ENCODE data around the gene SASH1. TPM values are rescaled to one million over a fixed set of nuclear protein-coding genes. Genes with fewer than 3 reads are reported as not detected.

SASH1 gene
- total and polyA plus RNA-seq, 11 donors = 10.7 to 47.5 (median 28.2) TPM

DNA sequence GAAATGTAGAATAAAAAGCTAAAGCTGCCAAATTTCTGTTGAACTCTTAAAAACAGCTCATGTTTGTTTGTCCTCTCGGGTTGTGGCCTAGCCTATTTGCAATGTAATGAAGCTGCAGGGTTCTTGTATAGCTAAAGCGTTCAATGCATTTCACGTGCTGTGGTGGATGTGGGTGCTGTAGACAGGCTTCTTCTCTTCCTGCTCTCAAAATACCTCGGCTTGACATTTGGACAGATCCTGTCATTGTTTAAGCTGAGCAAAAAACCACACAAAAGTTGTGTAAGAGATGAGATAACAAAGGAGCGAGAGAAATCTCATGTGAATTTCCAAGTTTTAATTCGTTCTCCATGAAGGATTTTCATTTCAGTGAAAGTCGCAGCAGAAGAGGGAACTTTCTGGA is 207.9 kb downstream of the SASH1 start:
- 46 to 58% (median 48%) methylated on average over 7 of the region's 7 CpGs for WGBS, 4 donors
- Histone ChIP-seq H3K9me3 (peaks cover 0 to 5% (median 0%) of the 10 kb centered on the region in 12 donors), H3K27ac (no peak overlapping the region), H3K4me1 (peaks cover 0 to 26% (median 19%) of the 10 kb centered on the region in 12 donors), H3K36me3 (peaks cover 0 to 70% (median 51%) of the 10 kb centered on the region in 9 donors), H3K27me3 (no peaks in the 10 kb centered on the region), H3K4me3 (no peak overlapping the region)
- DNase-seq (no peak), ATAC-seq (peak in 3 of 4 donors; percentile 22 to 58 (median 54))
- TF ChIP-seq, protein P1, sequence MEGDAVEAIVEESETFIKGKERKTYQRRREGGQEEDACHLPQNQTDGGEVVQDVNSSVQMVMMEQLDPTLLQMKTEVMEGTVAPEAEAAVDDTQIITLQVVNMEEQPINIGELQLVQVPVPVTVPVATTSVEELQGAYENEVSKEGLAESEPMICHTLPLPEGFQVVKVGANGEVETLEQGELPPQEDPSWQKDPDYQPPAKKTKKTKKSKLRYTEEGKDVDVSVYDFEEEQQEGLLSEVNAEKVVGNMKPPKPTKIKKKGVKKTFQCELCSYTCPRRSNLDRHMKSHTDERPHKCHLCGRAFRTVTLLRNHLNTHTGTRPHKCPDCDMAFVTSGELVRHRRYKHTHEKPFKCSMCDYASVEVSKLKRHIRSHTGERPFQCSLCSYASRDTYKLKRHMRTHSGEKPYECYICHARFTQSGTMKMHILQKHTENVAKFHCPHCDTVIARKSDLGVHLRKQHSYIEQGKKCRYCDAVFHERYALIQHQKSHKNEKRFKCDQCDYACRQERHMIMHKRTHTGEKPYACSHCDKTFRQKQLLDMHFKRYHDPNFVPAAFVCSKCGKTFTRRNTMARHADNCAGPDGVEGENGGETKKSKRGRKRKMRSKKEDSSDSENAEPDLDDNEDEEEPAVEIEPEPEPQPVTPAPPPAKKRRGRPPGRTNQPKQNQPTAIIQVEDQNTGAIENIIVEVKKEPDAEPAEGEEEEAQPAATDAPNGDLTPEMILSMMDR (IDR thresholded peaks at IDR 0.05) = no peak
- no peak for TF ChIP-seq POLR2A (IDR thresholded peaks at IDR 0.05)
- intact Hi-C loops (cut with DNase I) = no loop called here

- intact Hi-C loops (cut with DNase I) = no loop called here
- no peaks in the 10 kb centered on the region for H3K27me3 ChIP-seq
- no peak overlapping the region for H3K27ac ChIP-seq
- ATAC-seq (peak in 1 of 4 donors; percentile 49), DNase-seq (no peak)
- no peak overlapping the region for H3K4me3 ChIP-seq
- H3K4me1 ChIP-seq = peaks cover 0 to 26% (median 19%) of the 10 kb centered on the region in 12 donors
- 52 to 71% (median 59%) methylated on average over 1 of the region's 1 CpG for WGBS, 4 donors
- peaks cover 0 to 64% (median 44%) of the 10 kb centered on the region in 9 donors for H3K36me3 ChIP-seq
- TF ChIP-seq, protein P1 (IDR thresholded peaks at IDR 0.05) = no peak
- no peak for TF ChIP-seq POLR2A (IDR thresholded peaks at IDR 0.05)
- H3K9me3 ChIP-seq = peaks cover 0 to 5% (median 0%) of the 10 kb centered on the region in 12 donors
Measured at GRCh38 chr6:148551226-148551625, 208.6 kb downstream of the SASH1 start.

- WGBS, 4 donors = 51 to 69% (median 61%) methylated on average over 6 to 7 of the region's 7 CpGs
- Histone ChIP-seq H3K4me1 (peaks cover 0 to 22% (median 8%) of the 10 kb centered on the region in 12 donors), H3K36me3 (peaks cover 0 to 14% (median 4%) of the 10 kb centered on the region in 9 donors), H3K4me3 (no peak overlapping the region), H3K27me3 (no peaks in the 10 kb centered on the region), H3K27ac (no peak overlapping the region), H3K9me3 (peaks cover 0 to 5% (median 0%) of the 10 kb centered on the region in 12 donors)
- DNase-seq (no peak), ATAC-seq (no peak)
- intact Hi-C loops (cut with DNase I) = no loop called here
- TF ChIP-seq, protein P1 (IDR thresholded peaks at IDR 0.05) = no peak
- TF ChIP-seq POLR2A (IDR thresholded peaks at IDR 0.05) = no peak
Measured at GRCh38 chr6:148556410-148556809, 213.8 kb downstream of the SASH1 start.

- H3K36me3 ChIP-seq = no peaks in the 10 kb centered on the region
- H3K27ac ChIP-seq = no peak overlapping the region
- H3K27me3 ChIP-seq = no peaks in the 10 kb centered on the region
- TF ChIP-seq, protein P1 (IDR thresholded peaks at IDR 0.05) = no peak
- no peak for TF ChIP-seq POLR2A (IDR thresholded peaks at IDR 0.05)
- DNase-seq (no peak), ATAC-seq (peak in 1 of 4 donors; percentile 5)
- H3K9me3 ChIP-seq = peaks cover 0 to 5% (median 0%) of the 10 kb centered on the region in 12 donors
- peaks cover 0 to 22% (median 7%) of the 10 kb centered on the region in 12 donors for H3K4me1 ChIP-seq
- intact Hi-C loops (cut with DNase I) = no loop called here
- no peak overlapping the region for H3K4me3 ChIP-seq
- 65 to 76% (median 71%) methylated on average over 7 of the region's 7 CpGs for WGBS, 4 donors
Measured at GRCh38 chr6:148557796-148558321, 215.2 kb downstream of the SASH1 start.

All from heart left ventricle (tissue), 16 donors.